ENCODE data around the gene CHST9. TPM values are rescaled to one million over a fixed set of nuclear protein-coding genes. Genes with fewer than 3 reads are reported as not detected.

CHST9 gene
- total and polyA plus RNA-seq, 2 donors (not counting 3 experiments of a cell fraction or from before 2014, with no cell fraction given), result not detected

DNA sequence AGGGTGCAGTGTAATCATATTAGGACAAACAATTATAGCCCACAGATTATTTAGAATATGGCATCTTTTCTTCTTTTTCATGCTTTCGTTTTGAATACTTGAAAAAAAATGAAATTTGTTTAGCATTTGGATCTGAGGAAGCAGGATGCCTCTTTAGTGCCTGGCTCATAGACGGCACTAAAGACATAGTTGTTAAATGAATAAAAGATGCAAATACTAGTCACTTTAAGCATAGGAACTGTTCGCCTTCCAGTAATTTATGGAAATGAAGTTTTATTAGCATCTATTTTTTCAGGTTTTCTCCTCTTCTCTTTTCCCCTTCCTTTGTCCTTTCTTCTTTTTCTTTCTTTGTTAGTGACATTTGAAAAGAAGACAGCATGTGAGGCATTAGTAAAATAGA is 80.4 kb downstream of the CHST9 start:
- no peaks in the 10 kb centered on the region for H3K4me1 ChIP-seq (ENCODE audit: control insufficient read depth, extremely low read depth, insufficient read depth, low read length)
- H2AFZ ChIP-seq (ENCODE audit: low read depth, low read length), result no peak overlapping the region
- no peak overlapping the region for H3K9ac ChIP-seq (replicated peaks; ENCODE audit: extremely low read depth, insufficient read depth, low read length)
- DNase-seq (ENCODE audit: low read depth, low spot score) (no peak), FAIRE-seq (no peak)
- H3K27me3 ChIP-seq (ENCODE audit: control insufficient read depth in 2 of 2, insufficient read depth in 2 of 2, low read length in 2 of 2), result no peaks in the 10 kb centered on the region
- no TSS peak for BruUV-seq (replicated peaks)
- intact Hi-C loops (cut with micrococcal nuclease) (no loop called here), dilution Hi-C loops (cut with MboI; ENCODE audit: extremely low pct_ligation_motif_present, low sequenced_read_pairs) (no loop called here)
- H3K9me1 ChIP-seq (replicated peaks; ENCODE audit: control insufficient read depth, extremely low read depth, insufficient read depth, low read length), result no peaks in the 10 kb centered on the region
- peaks cover 2% of the 10 kb centered on the region for H3K9me3 ChIP-seq (replicated peaks; ENCODE audit: control insufficient read depth, insufficient read depth, low read length)
- no peak overlapping the region for H3K4me3 ChIP-seq (replicated peaks in 1 of 3; ENCODE audit: insufficient read depth in 1 of 3, low read depth in 1 of 3, low read length in 3 of 3)
- POLR2A ChIA-PET, result no interaction called here
- TF ChIP-seq JUN (IDR thresholded peaks at IDR 0.05; ENCODE audit: borderline replicate concordance, insufficient read depth, insufficient read length, low read depth) (no peak), GATA2 (IDR thresholded peaks at IDR 0.05; ENCODE audit: insufficient read depth, insufficient read length, low read depth, low read length) (no peak), FOS (IDR thresholded peaks at IDR 0.05; ENCODE audit: borderline replicate concordance, insufficient read depth, low read length) (no peak), POLR2A (IDR thresholded peaks at IDR 0.05; ENCODE audit: low read depth, low read length) (no peak), EZH2 (IDR thresholded peaks at IDR 0.05; ENCODE audit: borderline replicate concordance, low read depth, low read length, severe bottlenecking) (no peak), POLR2AphosphoS5 (IDR thresholded peaks at IDR 0.05; ENCODE audit: insufficient read depth, low read depth, low read length) (no peak), MYC (IDR thresholded peaks at IDR 0.05; ENCODE audit: low read depth, low read length) (no peak)
- TF ChIP-seq, protein P1, sequence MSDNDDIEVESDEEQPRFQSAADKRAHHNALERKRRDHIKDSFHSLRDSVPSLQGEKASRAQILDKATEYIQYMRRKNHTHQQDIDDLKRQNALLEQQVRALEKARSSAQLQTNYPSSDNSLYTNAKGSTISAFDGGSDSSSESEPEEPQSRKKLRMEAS (IDR thresholded peaks at IDR 0.05; ENCODE audit: insufficient read depth, insufficient read length), result no peak
- TF ChIP-seq, protein P2, sequence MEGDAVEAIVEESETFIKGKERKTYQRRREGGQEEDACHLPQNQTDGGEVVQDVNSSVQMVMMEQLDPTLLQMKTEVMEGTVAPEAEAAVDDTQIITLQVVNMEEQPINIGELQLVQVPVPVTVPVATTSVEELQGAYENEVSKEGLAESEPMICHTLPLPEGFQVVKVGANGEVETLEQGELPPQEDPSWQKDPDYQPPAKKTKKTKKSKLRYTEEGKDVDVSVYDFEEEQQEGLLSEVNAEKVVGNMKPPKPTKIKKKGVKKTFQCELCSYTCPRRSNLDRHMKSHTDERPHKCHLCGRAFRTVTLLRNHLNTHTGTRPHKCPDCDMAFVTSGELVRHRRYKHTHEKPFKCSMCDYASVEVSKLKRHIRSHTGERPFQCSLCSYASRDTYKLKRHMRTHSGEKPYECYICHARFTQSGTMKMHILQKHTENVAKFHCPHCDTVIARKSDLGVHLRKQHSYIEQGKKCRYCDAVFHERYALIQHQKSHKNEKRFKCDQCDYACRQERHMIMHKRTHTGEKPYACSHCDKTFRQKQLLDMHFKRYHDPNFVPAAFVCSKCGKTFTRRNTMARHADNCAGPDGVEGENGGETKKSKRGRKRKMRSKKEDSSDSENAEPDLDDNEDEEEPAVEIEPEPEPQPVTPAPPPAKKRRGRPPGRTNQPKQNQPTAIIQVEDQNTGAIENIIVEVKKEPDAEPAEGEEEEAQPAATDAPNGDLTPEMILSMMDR (IDR thresholded peaks at IDR 0.05; ENCODE audit: extremely low read depth in 1 of 2, insufficient read depth in 1 of 2, low read depth in 1 of 2, low read length in 2 of 2), result no peak
- H3K4me2 ChIP-seq (ENCODE audit: insufficient read depth, low read length), result no peak overlapping the region
- H3K36me3 ChIP-seq (ENCODE audit: control insufficient read depth in 2 of 2, extremely low read depth in 1 of 2, insufficient read depth in 2 of 2, low read length in 2 of 2), result no peaks in the 10 kb centered on the region
- no peaks in the 10 kb centered on the region for H3K79me2 ChIP-seq (ENCODE audit: control insufficient read depth, insufficient read depth, low read length)
- H4K20me1 ChIP-seq (replicated peaks; ENCODE audit: control insufficient read depth, extremely low read depth, insufficient read depth, low read length), result no peaks in the 10 kb centered on the region
- CTCF ChIA-PET, result no interaction called here
- H3K27ac ChIP-seq (ENCODE audit: insufficient read depth, low read depth, low read length), result no peak overlapping the region

Measured in endothelial cell of umbilical vein (primary cell).